ENCODE measurements around the gene PSMC3. TPM values are rescaled to one million over a fixed set of nuclear protein-coding genes. Genes with fewer than 3 reads are reported as not detected.

PSMC3 gene
- total and polyA plus RNA-seq, 9 of the 15 experiments (the other 6 are each of a cell fraction or from before 2014, with no cell fraction given): 44.3 to 324 (median 240) TPM

DNA sequence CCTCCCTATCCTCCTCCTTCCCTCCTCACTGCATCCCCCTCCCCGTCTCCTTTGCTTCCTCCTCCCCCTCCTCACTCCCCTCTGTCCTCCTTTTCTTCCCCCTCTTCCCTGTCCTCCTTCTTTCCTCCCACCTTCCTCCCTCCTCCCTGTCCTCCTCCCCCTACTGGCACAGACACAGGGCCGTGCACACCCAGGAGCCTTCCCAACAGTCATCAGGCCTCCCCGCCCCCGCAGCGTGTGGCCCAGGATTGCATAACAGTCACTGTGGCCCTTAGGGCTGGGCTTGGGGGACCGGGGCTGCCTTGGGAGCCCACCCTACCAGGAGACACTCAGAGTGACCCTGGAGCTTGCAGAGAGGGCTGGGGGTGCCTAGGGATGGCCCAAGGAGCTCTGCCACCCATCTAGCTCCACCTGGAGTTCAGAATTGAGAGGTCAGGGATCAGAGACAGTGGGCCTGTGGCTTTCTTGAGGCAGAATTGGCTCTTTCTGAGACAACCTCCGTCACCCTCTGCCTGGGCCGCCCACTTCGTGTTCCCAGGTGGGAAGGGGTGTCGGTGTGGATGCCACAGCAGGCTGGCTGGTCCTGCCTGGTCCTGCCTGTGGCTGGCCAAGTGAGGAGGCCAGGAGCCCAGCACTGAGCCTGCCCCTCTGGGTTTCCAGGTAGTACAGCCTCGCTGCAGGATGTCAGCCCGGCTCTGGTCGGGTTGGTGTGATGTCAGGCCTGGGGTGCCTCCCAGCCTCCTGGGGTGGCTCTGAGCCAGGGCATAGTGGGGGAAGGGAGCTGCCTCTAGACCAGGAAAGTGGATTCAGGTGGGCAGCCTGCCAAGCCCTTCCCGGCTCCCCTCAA is 49.5 kb downstream of the PSMC3 start (continued):
- TF ChIP-seq EGR1 (conservative IDR thresholded peaks at IDR 0.05) (peak; percentile 98), ZNF232 (CRISPR knock-in tag; IDR thresholded peaks at IDR 0.05) (no peak), HDAC6 (IDR thresholded peaks at IDR 0.05; ENCODE audit: low read depth, low read length) (no peak), GATAD2A (IDR thresholded peaks at IDR 0.05) (peak; percentile 95), TAF7 (tag; IDR thresholded peaks at IDR 0.05) (no peak), ZNF12 (CRISPR knock-in tag; IDR thresholded peaks at IDR 0.05) (no peak), ELF4 (CRISPR knock-in tag; IDR thresholded peaks at IDR 0.05) (no peak), FOXM1 (IDR thresholded peaks at IDR 0.05; ENCODE audit: low read depth) (no peak), FOXM1 (CRISPR knock-in tag; IDR thresholded peaks at IDR 0.05; ENCODE audit: low read depth) (peak; percentile 3; the same call in 1 of the 2 replicates), ARID2 (IDR thresholded peaks at IDR 0.05) (0 out of 2 replicates have a peak, but pooled peaks have one; percentile 18), ESRRB (CRISPR knock-in tag; IDR thresholded peaks at IDR 0.05; ENCODE audit: borderline replicate concordance) (no peak), RHOXF2B (CRISPR knock-in tag; conservative IDR thresholded peaks at IDR 0.05) (no peak), PPARD (CRISPR knock-in tag; IDR thresholded peaks at IDR 0.05) (no peak), PRMT5 (CRISPR knock-in tag; IDR thresholded peaks at IDR 0.05) (no peak), SMAD4 (CRISPR knock-in tag; conservative IDR thresholded peaks at IDR 0.05) (0 out of 2 replicates have a peak, but pooled peaks have one; percentile 30), DNMT1 (IDR thresholded peaks at IDR 0.05) (no peak), CHD1 (IDR thresholded peaks at IDR 0.05; ENCODE audit: low read length) (no peak), PTTG1 (tag; IDR thresholded peaks at IDR 0.05; ENCODE audit: low read depth) (no peak)
- TF ChIP-seq, protein P1, sequence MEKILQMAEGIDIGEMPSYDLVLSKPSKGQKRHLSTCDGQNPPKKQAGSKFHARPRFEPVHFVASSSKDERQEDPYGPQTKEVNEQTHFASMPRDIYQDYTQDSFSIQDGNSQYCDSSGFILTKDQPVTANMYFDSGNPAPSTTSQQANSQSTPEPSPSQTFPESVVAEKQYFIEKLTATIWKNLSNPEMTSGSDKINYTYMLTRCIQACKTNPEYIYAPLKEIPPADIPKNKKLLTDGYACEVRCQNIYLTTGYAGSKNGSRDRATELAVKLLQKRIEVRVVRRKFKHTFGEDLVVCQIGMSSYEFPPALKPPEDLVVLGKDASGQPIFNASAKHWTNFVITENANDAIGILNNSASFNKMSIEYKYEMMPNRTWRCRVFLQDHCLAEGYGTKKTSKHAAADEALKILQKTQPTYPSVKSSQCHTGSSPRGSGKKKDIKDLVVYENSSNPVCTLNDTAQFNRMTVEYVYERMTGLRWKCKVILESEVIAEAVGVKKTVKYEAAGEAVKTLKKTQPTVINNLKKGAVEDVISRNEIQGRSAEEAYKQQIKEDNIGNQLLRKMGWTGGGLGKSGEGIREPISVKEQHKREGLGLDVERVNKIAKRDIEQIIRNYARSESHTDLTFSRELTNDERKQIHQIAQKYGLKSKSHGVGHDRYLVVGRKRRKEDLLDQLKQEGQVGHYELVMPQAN (IDR thresholded peaks at IDR 0.05; ENCODE audit: borderline replicate concordance): no peak
- TF ChIP-seq, protein P2, sequence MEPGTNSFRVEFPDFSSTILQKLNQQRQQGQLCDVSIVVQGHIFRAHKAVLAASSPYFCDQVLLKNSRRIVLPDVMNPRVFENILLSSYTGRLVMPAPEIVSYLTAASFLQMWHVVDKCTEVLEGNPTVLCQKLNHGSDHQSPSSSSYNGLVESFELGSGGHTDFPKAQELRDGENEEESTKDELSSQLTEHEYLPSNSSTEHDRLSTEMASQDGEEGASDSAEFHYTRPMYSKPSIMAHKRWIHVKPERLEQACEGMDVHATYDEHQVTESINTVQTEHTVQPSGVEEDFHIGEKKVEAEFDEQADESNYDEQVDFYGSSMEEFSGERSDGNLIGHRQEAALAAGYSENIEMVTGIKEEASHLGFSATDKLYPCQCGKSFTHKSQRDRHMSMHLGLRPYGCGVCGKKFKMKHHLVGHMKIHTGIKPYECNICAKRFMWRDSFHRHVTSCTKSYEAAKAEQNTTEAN (CRISPR knock-in tag; IDR thresholded peaks at IDR 0.05): no peak
- TF ChIP-seq, protein P3, sequence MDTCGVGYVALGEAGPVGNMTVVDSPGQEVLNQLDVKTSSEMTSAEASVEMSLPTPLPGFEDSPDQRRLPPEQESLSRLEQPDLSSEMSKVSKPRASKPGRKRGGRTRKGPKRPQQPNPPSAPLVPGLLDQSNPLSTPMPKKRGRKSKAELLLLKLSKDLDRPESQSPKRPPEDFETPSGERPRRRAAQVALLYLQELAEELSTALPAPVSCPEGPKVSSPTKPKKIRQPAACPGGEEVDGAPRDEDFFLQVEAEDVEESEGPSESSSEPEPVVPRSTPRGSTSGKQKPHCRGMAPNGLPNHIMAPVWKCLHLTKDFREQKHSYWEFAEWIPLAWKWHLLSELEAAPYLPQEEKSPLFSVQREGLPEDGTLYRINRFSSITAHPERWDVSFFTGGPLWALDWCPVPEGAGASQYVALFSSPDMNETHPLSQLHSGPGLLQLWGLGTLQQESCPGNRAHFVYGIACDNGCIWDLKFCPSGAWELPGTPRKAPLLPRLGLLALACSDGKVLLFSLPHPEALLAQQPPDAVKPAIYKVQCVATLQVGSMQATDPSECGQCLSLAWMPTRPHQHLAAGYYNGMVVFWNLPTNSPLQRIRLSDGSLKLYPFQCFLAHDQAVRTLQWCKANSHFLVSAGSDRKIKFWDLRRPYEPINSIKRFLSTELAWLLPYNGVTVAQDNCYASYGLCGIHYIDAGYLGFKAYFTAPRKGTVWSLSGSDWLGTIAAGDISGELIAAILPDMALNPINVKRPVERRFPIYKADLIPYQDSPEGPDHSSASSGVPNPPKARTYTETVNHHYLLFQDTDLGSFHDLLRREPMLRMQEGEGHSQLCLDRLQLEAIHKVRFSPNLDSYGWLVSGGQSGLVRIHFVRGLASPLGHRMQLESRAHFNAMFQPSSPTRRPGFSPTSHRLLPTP (IDR thresholded peaks at IDR 0.05; ENCODE audit: borderline replicate concordance, extremely low read depth, insufficient read length): no peak
